Smooth muscle cell of the brain vasculature (primary cell): Measurements from ENCODE around the gene FBXW11.
A peak's percentile ranks its signal among the peaks of the same experiment; 100 is the strongest.

Source experiments
- DNase-seq: peaks from one replicate; pipeline ENCODE4 v3.0.0-alpha.2; 2012; ENCODE audit warnings: low read depth, low spot score

The FBXW11 gene

GRCh38 chr5:171868236-171868635 lies 138.2 kb downstream of the FBXW11 start:
- no peak for DNase-seq

- no peak for DNase-seq
Measured at GRCh38 chr5:171867786-171868185, 138.7 kb downstream of the FBXW11 start.

- no peak for DNase-seq
Measured at GRCh38 chr5:171865471-171865870, 141.0 kb downstream of the FBXW11 start.

GRCh38 chr5:171863935-171864334 lies 142.5 kb downstream of the FBXW11 start:
- peak; percentile 23 for DNase-seq

GRCh38 chr5:171862624-171863023 lies 143.8 kb downstream of the FBXW11 start:
- DNase-seq, result no peak

- DNase-seq, result no peak
Measured at GRCh38 chr5:171861381-171861780, 145.1 kb downstream of the FBXW11 start.

GRCh38 chr5:171858303-171858702 lies 148.1 kb downstream of the FBXW11 start:
- DNase-seq, result no peak

GRCh38 chr5:171857489-171857876 lies 149.0 kb downstream of the FBXW11 start:
- no peak for DNase-seq

GRCh38 chr5:171855798-171856763 lies 150.4 kb downstream of the FBXW11 start:
- DNase-seq, result no peak

GRCh38 chr5:171855265-171855664 lies 151.2 kb downstream of the FBXW11 start:
- no peak for DNase-seq

GRCh38 chr5:171852255-171852681 lies 154.2 kb downstream of the FBXW11 start:
- no peak for DNase-seq

GRCh38 chr5:171851251-171851650 lies 155.2 kb downstream of the FBXW11 start:
- no peak for DNase-seq

GRCh38 chr5:171850324-171850947 lies 156.0 kb downstream of the FBXW11 start:
- no peak for DNase-seq

GRCh38 chr5:171849585-171850323 lies 156.7 kb downstream of the FBXW11 start:
- DNase-seq, result no peak

GRCh38 chr5:171848911-171849520 lies 157.4 kb downstream of the FBXW11 start:
- DNase-seq, result no peak

- no peak for DNase-seq
Measured at GRCh38 chr5:171848486-171848885, 158.0 kb downstream of the FBXW11 start.

GRCh38 chr5:171848006-171848405 lies 158.4 kb downstream of the FBXW11 start:
- no peak for DNase-seq

- DNase-seq, result no peak
Measured at GRCh38 chr5:171847026-171847425, 159.4 kb downstream of the FBXW11 start.

GRCh38 chr5:171846323-171846722 lies 160.1 kb downstream of the FBXW11 start:
- no peak for DNase-seq

- no peak for DNase-seq
Measured at GRCh38 chr5:171845857-171846256, 160.6 kb downstream of the FBXW11 start.

GRCh38 chr5:171845040-171845630 lies 161.3 kb downstream of the FBXW11 start:
- DNase-seq, result no peak
